HG02852 (cell line): ENCODE results near the gene CCDC73.
"Not testable (repeated sequence)": the region's sequence is repeated elsewhere in the genome, so short reads cannot be mapped to it uniquely, and the experiment has no call there.

Experiments
- ATAC-seq: cut with Tn5 transposase; IDR thresholded peaks from one replicate; pipeline ENCODE4 v1.9.1; 2021; ENCODE audit warnings: mild to moderate bottlenecking, moderate library complexity; ENCODE audit not compliant: unreplicated experiment

Gene CCDC73

GRCh38 chr11:32809313-32809712 lies 14.9 kb upstream of the CCDC73 start:
- peak; percentile 97 for ATAC-seq

DNA sequence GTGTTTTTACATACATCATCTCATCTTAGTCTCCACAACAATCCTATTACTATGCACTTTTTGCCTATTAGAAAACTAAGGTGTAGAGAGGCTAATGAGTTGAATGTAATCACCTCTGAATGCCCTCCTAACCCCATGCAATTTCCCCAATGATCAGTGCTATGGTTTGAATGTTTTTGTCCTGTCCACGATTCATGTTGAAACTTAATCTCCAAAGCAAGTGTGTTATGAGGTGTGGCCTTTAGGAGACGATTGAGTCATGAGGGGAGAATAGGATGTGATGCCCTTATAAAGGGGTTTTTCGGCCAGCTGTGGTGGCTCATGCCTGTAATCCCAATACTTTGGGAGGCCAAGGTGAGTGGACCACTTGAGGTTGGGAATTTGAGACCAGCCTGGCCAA lies 2.0 kb upstream of the CCDC73 start:
- no peak for ATAC-seq

DNA sequence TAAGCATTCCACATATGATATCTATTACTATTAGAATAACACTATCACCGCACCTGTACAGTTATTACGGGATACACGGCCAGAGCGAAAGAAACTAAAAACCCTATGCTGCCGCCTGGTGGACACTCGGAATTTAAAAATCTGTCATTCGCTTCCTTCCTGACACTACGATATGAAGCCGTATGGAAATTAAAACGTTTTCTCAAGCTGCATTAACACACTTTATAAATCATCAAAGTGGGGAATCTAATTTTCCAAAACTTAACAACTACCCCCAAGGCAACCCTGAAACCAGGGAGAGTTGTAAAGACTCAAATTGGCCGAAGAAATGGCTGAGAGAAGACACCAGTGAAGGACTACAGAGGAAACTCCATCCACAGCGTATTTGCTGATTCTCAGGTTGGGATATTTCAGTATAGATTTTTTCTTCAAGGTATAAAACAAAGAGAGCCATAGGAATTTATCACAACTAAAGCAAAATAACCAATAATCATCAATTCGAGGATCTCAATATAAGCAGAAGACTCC lies 1.4 kb downstream of the CCDC73 start:
- ATAC-seq: peak; percentile 90

DNA sequence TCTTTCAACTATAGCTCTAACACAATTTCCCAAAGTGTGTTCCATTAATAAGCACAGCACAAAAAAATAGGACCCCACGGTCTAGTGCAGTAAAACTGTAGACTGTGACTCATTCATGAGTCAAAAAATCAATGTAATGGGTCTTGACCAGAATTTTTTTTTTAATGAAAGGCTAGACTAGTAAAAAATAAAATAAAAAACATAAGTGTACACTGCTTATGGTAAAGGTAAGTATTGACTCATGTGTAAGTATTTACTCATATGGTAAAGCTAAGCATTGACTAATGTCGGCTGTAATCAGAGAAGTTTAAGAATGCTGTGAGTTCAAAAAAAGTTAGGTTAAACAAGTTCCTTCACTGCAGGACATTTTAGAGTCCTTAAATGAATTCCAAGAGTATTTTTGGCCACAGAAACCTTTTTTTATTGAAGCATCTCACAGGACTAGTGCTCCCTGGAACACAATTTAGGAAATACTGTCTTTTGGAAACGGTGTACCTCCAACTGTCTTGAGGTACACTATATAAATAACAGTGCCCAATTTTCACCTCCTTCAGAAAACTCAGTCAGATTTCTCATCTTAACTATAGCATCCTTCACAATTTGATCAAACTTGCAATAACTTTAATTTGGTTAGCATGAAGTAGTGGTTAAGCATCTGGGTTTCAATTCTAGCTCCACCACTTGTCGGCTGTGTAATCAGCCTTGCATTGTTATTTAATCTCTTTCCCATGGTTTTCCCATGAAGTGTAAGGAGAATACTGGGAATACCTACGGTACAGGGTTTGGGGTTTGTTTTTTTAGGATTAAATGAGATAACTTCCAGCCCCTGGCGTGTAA lies 2.1 kb downstream of the CCDC73 start:
- ATAC-seq: peak; percentile 15

GRCh38 chr11:32790916-32791315 lies 3.5 kb downstream of the CCDC73 start:
- ATAC-seq: no peak

DNA sequence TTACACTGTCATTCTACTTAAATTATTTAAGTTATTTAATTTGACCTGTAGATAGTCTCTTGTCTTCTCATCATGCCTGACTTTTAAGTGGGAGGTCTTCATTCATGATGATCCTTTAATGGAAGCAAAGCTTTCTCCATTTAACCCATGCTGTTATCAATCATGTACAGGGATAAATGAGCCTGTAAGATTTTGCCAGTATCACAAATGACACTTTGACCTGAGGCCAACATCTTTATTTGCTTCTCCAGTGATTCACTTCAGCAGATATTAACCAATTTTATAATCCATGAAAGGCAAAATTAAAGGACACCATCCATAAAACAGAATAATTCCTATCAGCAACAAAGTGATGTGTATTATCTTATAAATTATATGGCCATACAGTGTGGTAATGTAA lies 7.7 kb downstream of the CCDC73 start:
- ATAC-seq: no peak

DNA sequence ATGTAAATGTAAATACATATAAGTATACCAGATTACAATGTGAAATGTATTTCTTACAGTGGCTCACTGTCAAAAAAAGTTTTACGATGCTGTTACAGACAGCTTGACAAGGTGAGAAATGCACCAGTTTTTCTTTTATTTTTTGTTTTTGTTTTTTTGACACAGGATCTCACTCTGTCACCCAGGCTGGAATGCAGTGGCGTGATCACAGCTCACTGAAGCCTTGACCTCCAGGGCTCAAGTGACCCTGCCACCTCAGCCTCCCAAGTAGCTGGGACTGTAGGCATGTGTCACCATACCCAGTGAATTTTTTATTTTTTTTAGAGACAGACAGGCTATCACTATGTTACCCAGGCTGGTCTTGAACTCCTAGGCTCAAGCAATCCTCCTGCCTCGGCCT lies 9.2 kb downstream of the CCDC73 start:
- no peak for ATAC-seq

DNA sequence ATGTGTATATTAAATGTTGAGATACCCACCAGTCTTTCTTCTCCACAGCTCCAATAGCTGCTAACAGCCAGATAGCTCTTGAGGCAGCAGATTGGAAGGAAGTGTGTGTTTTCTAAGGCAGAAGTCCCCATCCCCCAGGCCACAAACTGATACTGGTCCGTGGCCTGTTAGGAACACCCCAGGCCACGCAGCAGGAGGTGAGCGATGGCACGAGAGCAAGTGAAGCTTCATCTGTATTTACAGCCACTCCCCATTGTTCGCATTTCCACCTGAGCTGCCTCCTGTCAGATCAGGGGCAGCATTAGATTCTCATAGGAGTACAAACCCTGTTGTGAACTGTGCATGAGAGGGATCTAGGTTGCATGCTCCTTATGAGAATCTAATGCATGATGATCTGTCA lies 12.7 kb downstream of the CCDC73 start:
- ATAC-seq: no peak

- not testable (repeated sequence) for ATAC-seq
Observed at GRCh38 chr11:32780839-32781238, 13.6 kb downstream of the CCDC73 start.

- no peak for ATAC-seq
Observed at GRCh38 chr11:32779136-32779535, 15.3 kb downstream of the CCDC73 start.

GRCh38 chr11:32775908-32776307 lies 18.6 kb downstream of the CCDC73 start:
- ATAC-seq: peak; percentile 61

GRCh38 chr11:32774081-32774480 lies 20.4 kb downstream of the CCDC73 start:
- no peak for ATAC-seq

- no peak for ATAC-seq
Observed at GRCh38 chr11:32772731-32773130, 21.7 kb downstream of the CCDC73 start.

- not testable (repeated sequence) for ATAC-seq
Observed at GRCh38 chr11:32761774-32762173, 32.7 kb downstream of the CCDC73 start.

- ATAC-seq: no peak
Observed at GRCh38 chr11:32758291-32758690, 36.2 kb downstream of the CCDC73 start.

GRCh38 chr11:32753181-32753580 lies 41.3 kb downstream of the CCDC73 start:
- not testable (repeated sequence) for ATAC-seq

GRCh38 chr11:32752001-32752400 lies 42.5 kb downstream of the CCDC73 start:
- no peak for ATAC-seq

GRCh38 chr11:32751381-32751780 lies 43.1 kb downstream of the CCDC73 start:
- no peak for ATAC-seq

DNA sequence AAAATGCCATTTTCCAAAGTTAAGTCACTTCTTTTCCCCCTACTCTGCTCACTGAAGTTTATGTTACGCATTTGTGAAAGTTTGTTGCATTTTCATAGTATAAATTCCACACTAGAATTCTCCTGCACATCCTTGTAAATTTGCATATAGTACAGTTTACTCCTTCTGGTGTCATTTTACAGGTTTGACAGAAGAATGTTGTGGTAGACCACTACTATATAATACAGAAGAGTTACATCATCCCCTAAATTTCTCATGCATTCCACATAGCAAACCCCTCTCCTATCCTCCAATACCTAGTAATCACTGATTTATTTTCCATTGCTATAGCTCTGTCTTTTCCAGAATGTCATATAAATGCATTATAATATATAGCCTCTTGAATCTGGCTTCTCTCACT lies 64.5 kb downstream of the CCDC73 start:
- ATAC-seq: no peak

- ATAC-seq: no peak
Observed at GRCh38 chr11:32723332-32723731, 71.1 kb downstream of the CCDC73 start.

DNA sequence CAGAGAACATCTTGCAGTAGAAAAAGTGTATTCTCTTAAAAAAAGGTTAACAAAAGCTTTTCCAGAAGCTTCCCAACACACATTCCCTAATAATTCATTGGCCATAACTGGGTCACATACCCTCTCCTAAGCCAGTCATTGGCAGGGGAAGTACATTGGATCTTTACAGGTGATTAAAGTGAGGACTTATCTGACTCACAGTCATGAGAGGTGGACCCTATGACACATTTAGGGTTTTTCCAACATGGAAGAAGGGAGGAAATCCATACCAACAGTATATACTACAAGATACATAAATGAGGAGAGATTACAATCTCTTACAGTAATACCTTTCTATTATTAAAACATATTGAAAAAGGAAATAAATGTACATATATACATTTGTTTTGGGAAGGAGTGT lies 72.2 kb downstream of the CCDC73 start:
- ATAC-seq: no peak

DNA sequence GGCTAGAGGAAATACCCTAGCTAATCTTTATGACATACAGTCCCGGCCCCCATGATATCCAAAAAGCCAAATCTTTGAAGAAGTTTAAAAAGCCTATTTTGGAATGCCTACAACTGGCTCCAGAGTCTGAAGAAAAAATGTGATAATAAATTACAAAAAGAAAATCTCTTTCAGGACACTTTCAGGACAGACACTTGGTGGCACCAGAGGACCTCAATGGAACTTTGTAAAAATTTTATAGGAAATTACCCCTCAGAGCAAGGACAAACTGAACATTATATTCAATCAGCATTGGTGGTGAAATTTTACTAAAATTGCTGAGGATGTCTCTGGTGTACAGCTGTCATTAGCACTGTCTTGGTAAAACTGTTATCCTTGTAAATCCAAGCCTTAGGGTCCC lies 81.0 kb downstream of the CCDC73 start:
- ATAC-seq: no peak

- ATAC-seq: not testable (repeated sequence)
Observed at GRCh38 chr11:32708978-32709377, 85.5 kb downstream of the CCDC73 start.
